Vagina (tissue), 2 donors: ENCODE data around the gene LRRC4B. TPM values are rescaled to one million over a fixed set of nuclear protein-coding genes. Genes with fewer than 3 reads are reported as not detected.
A peak's percentile ranks its signal among the peaks of the same experiment; 100 is the strongest.

Experiments
- DNase-seq, 2 donors: peaks; one replicate each; pipeline ENCODE4 v3.0.0-alpha.2; 2017; ENCODE audit errors: extremely low spot score in 2 of 2
- H3K27ac ChIP-seq: fragments of 200-600 bp; sonication (generic); one replicate; pipeline ENCODE4 v1.5.1; 2019
- H3K27me3 ChIP-seq: fragments of 200-600 bp; sonication (generic); one replicate; pipeline ENCODE4 v1.5.1; 2019
- H3K36me3 ChIP-seq, 2 donors: fragments of 200-600 bp; sonication (generic); one replicate each; pipeline ENCODE4 v1.5.1; 2017 to 2019
- H3K4me1 ChIP-seq: fragments of 200-600 bp; sonication (generic); one replicate; pipeline ENCODE4 v1.5.1; 2019
- H3K4me3 ChIP-seq, 2 donors: fragments of 200-600 bp; sonication (generic); 1 replicate in 1 of 2; 2 replicates in 1 of 2; pipeline ENCODE4 v1.5.1; 2016 to 2019
- H3K9me3 ChIP-seq: fragments of 200-600 bp; sonication (generic); one replicate; pipeline ENCODE4 v1.5.1; 2019
- POLR2A ChIP-seq, 2 donors: fragments of 450-650 bp; IDR thresholded peaks; one replicate each; pipeline ENCODE4 v1.6.1; 2017; ENCODE audit warnings: antibody characterized with exemption in 2 of 2, mild to moderate bottlenecking in 2 of 2, moderate library complexity in 2 of 2
- POLR2AphosphoS5 ChIP-seq, 2 donors: sonication (generic); formaldehyde crosslinking; IDR thresholded peaks; one replicate each; pipeline ENCODE4 v1.9.0; 2017; ENCODE audit warnings: antibody characterized with exemption in 2 of 2, mild to moderate bottlenecking in 2 of 2, low read depth in 1 of 2; ENCODE audit not compliant: insufficient read depth in 1 of 2
- intact Hi-C: fragments of 100-400 bp; cut with DNase I; formaldehyde crosslinking; loops from one replicate; pipeline ENCODE4 v1.15.1; 2023
- total RNA-seq: library from RNA; depleted of rRNA; stranded (reverse); fragments of >200 nt; gene quantifications from one replicate; pipeline ENCODE4 v1.2.3, GENCODE V29; 2016
- TF ChIP-seq, protein P1 (sequence below), 3 experiments: fragments of 450-650 bp in 2 of 3; fragments of 200-600 bp in 1 of 3; sonication (generic) in 1 of 3; IDR thresholded peaks; one replicate each; pipeline ENCODE4 v1.5.1; 2017 to 2019; ENCODE audit warnings: antibody characterized with exemption in 3 of 3, mild to moderate bottlenecking in 2 of 3, moderate library complexity in 2 of 3

The LRRC4B gene
- total RNA-seq, 1 donor from 2014 or later: 17.9 TPM

DNA sequence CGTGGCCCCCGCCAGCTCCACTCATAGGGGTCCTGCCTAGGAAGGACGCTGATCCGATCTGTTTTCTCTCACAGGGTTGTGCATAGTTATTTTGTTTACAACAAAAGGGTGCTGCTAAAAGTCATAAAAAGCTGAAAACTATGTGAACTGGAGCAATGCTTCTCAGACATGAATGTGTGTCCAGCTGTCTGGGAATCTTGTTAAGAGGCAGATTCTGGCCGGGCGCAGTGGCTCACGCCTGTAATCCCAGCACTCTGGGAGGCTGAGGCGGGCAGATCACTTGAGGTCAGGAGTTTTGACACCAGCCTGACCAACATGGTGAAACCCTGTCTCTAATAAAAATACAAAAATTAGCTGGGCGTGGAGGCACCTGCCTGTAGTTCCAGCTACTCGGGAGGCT is 8.6 kb downstream of the LRRC4B start:
- intact Hi-C loops: no loop called here
- no peak for DNase-seq
- H3K4me3 ChIP-seq: no peak overlapping the region
- no peaks in the 10 kb centered on the region for H3K27me3 ChIP-seq
- TF ChIP-seq POLR2A (IDR thresholded peaks at IDR 0.05): no peak
- TF ChIP-seq, protein P1, sequence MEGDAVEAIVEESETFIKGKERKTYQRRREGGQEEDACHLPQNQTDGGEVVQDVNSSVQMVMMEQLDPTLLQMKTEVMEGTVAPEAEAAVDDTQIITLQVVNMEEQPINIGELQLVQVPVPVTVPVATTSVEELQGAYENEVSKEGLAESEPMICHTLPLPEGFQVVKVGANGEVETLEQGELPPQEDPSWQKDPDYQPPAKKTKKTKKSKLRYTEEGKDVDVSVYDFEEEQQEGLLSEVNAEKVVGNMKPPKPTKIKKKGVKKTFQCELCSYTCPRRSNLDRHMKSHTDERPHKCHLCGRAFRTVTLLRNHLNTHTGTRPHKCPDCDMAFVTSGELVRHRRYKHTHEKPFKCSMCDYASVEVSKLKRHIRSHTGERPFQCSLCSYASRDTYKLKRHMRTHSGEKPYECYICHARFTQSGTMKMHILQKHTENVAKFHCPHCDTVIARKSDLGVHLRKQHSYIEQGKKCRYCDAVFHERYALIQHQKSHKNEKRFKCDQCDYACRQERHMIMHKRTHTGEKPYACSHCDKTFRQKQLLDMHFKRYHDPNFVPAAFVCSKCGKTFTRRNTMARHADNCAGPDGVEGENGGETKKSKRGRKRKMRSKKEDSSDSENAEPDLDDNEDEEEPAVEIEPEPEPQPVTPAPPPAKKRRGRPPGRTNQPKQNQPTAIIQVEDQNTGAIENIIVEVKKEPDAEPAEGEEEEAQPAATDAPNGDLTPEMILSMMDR (IDR thresholded peaks at IDR 0.05): no peak
- TF ChIP-seq POLR2AphosphoS5 (IDR thresholded peaks at IDR 0.05; ENCODE audit: insufficient read depth in 1 of 2, low read depth in 1 of 2): no peak
- H3K9me3 ChIP-seq: no peaks in the 10 kb centered on the region
- peaks cover 25% of the 10 kb centered on the region for H3K4me1 ChIP-seq
- H3K36me3 ChIP-seq: no peaks in the 10 kb centered on the region
- no peak overlapping the region for H3K27ac ChIP-seq

DNA sequence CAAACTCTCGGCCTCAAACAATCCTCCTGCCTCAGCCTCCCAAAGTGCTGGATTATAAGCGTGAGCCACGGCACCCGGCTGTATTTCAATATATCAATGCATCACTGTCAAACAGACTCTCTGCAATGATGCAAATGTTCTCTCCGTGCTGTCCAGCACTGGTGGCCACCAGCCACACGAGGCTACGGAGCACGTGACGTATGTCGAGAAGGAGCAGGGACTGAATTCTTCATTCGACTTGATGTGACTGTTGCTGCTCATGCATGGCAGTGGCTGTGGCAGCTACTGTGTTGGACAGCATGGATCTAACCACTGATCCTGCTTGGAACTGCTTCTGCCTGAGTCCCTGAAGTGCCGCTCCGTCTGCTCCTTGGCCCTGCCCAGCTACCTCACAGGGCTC is 9.8 kb downstream of the LRRC4B start:
- intact Hi-C loops: no loop called here
- Histone ChIP-seq H3K9me3 (no peaks in the 10 kb centered on the region), H3K4me1 (peaks cover 25% of the 10 kb centered on the region), H3K27me3 (no peaks in the 10 kb centered on the region), H3K4me3 (no peak overlapping the region), H3K27ac (no peak overlapping the region), H3K36me3 (no peaks in the 10 kb centered on the region)
- no peak for TF ChIP-seq POLR2AphosphoS5 (IDR thresholded peaks at IDR 0.05; ENCODE audit: insufficient read depth in 1 of 2, low read depth in 1 of 2)
- TF ChIP-seq, protein P1 (IDR thresholded peaks at IDR 0.05): no peak
- TF ChIP-seq POLR2A (IDR thresholded peaks at IDR 0.05): no peak
- no peak for DNase-seq

DNA sequence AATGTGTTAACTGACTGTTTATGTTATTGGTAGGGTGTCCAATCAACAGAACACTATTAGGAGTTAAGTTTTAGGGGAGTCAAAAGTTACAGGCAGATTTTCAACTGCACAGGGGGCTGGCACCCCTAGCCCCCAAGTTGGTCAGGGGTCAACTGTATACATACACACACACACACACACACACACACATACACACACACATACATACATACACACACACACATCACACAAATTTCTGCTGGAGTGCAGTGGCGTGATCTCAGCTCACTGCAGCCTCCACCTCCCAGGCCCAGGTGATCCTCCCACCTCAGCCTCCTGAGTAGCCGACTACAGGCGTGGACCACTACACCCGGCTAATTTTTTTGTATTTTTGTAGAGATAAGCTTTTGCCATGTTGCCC is 10.2 kb downstream of the LRRC4B start:
- H3K27ac ChIP-seq: no peak overlapping the region
- peaks cover 25% of the 10 kb centered on the region for H3K4me1 ChIP-seq
- H3K9me3 ChIP-seq: no peaks in the 10 kb centered on the region
- H3K27me3 ChIP-seq: no peaks in the 10 kb centered on the region
- DNase-seq: no peak
- TF ChIP-seq, protein P1 (IDR thresholded peaks at IDR 0.05): no peak
- no peak for TF ChIP-seq POLR2A (IDR thresholded peaks at IDR 0.05)
- TF ChIP-seq POLR2AphosphoS5 (IDR thresholded peaks at IDR 0.05; ENCODE audit: insufficient read depth in 1 of 2, low read depth in 1 of 2): no peak
- intact Hi-C loops: no loop called here
- H3K4me3 ChIP-seq: no peak overlapping the region
- no peaks in the 10 kb centered on the region for H3K36me3 ChIP-seq

DNA sequence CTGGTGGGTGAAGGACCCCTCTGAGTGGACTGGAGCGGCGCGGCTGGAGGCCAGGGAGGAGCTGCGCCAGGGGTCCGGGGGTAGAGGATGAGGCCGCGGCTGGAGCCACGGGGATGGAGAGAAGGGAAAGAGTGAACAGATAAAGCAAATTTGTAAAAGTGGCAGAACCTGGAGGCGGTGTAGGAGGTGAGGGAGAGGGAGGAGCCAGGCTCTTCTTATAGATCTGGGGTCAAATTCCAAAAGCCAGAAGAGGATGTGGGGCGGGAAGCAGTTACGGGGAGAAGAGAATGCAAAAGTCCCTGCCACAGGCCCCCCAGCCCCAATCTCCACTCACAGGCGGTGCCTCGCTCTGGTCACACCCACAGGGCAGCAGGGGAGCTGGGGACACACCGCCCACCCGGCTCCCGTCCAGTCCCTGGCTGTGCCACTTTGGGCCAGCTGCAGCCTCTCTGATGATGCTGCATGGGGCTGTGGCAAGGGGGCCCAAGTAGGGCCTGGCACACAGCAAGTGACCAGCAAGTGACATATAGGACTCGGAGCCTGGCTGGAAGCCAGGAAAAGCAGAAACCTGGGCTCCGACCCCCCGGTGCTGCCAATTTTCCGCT is 11.1 kb downstream of the LRRC4B start:
- intact Hi-C loops: no loop called here
- Histone ChIP-seq H3K4me1 (peaks cover 28% of the 10 kb centered on the region), H3K9me3 (no peaks in the 10 kb centered on the region), H3K27ac (no peak overlapping the region), H3K4me3 (peak overlapping the region; percentile 41 to 44), H3K36me3 (no peaks in the 10 kb centered on the region), H3K27me3 (no peaks in the 10 kb centered on the region)
- TF ChIP-seq, protein P1 (IDR thresholded peaks at IDR 0.05): no peak
- TF ChIP-seq POLR2AphosphoS5 (IDR thresholded peaks at IDR 0.05; ENCODE audit: insufficient read depth in 1 of 2, low read depth in 1 of 2) (no peak), POLR2A (IDR thresholded peaks at IDR 0.05) (no peak)
- no peak for DNase-seq

DNA sequence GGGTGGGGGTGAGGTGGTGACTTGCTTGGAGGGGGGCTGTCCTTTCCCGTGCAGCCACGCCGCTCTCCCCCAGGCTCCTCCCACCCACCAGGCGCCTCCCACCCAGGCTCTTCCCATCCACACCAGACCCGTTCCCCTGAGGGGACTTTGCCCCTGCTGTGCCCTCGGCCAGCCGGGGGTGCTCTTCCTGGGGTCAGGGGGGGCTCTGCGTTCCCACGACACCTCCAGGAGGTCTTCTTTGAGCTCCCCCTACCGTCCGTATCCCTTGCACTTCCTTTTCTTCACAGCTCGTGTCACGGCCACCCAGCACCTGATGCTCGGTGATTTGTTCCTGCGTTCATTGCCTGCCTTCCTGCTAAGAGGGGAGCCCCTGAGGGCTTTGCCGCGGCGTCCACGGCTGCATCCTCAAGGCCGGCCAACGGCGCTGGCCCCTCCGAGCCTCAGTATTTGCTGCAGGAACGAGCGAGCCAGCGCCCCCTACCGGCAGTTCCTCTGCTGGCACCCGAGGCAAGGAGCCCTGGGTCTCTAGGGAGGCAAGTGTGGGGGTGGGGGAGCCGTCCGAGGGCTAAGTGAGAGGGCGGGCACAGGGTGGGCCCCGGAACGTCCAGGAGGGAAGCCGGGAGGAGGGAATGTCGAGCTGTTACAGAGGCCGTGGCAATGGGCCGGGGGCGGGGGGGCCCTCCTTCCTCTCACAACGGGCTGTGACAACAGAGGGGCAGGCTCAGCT is 11.8 kb downstream of the LRRC4B start:
- intact Hi-C loops: no loop called here
- peaks cover 35% of the 10 kb centered on the region for H3K4me1 ChIP-seq
- no peaks in the 10 kb centered on the region for H3K36me3 ChIP-seq
- H3K9me3 ChIP-seq: no peaks in the 10 kb centered on the region
- H3K4me3 ChIP-seq: peak overlapping the region; percentile 41 to 44
- no peak for DNase-seq
- peak overlapping the region; percentile 68 for H3K27ac ChIP-seq
- no peaks in the 10 kb centered on the region for H3K27me3 ChIP-seq
- TF ChIP-seq POLR2A (IDR thresholded peaks at IDR 0.05): no peak
- peak in 1 of 2 donors; percentile 25 for TF ChIP-seq POLR2AphosphoS5 (IDR thresholded peaks at IDR 0.05; ENCODE audit: insufficient read depth in 1 of 2, low read depth in 1 of 2)
- TF ChIP-seq, protein P1 (IDR thresholded peaks at IDR 0.05): peak; percentile 58 to 71 (median 66)
